IPS-NIHi7 (cell line): ENCODE results near the gene LYSMD3.

ENCODE experiments used
- DNase-seq: peaks from one replicate; pipeline ENCODE4 v3.0.0; 2012; ENCODE audit warnings: mixed read lengths; ENCODE audit errors: extremely low spot score

The LYSMD3 gene

DNA sequence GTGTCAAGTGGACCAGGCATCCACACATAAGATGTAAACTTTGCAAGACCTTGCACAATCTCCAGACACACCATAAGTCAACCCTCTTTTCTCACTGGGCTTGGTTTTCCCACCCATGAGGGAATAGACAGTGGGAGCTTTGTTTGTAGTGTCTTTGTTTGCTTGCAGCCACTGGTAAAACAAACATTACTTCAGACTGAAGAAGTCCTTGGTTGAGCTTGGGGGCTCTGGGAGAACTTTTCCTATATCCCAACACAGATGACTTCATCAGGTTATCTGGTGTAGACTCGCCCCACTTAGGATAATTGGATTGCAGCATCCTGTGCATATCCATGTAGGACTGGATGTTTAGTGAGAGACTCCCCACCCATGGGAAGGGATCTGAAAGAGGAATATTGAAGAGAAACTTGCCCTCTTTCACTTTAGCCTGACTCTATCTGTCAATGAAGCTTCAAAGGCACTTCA, 17.7 kb upstream of the LYSMD3 start:
- DNase-seq = no peak

DNA sequence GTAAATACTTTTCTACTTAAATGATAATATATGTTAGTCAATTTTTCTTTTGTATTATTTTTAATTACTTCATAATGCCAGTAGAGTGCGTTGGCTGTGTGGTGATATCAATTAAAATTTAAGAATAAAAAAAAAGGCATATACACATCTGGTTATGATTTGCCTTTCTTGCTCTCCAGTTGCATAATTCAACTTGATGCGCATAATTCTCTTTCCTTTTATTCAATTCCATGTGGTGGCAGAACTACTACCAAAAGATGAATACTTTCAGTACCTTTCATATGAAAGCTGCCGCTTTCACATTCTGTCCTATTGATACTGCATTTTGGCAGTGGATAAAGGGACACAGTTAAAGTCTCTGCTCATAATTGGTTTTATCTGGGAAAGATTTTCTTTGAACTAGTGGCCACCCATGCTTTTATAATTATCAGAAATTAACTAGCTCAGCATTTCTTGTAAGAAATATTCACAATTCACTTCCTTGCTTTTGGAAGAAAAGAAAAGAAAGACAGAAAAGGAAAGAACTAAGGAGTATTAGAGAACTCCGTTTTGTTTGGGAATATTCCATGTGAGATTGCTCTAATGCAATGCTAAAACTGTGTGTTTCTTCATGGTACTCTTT, 16.9 kb upstream of the LYSMD3 start:
- DNase-seq = no peak

DNA sequence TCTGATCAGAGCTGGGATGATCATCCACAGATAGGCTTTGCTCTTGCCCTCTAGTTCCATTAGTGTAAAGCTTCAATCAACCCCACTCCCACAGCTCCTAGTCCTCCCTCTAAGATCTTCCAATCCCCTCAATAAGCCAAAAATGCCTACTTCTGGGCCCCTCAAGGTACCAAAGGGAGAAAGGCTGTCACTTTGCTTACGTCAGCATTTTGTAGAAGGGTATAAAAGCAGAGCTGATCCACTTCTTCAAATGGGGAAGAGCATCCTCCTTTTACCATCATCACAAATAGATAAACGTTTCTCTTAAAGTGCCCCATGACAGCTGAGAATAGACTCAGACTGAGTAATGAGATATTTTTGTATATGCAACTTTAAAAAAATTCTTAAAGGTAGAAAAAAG, 16.1 kb upstream of the LYSMD3 start:
- DNase-seq = no peak

GRCh38 chr5:90542827-90543519, 13.6 kb upstream of the LYSMD3 start:
- no peak for DNase-seq

DNA sequence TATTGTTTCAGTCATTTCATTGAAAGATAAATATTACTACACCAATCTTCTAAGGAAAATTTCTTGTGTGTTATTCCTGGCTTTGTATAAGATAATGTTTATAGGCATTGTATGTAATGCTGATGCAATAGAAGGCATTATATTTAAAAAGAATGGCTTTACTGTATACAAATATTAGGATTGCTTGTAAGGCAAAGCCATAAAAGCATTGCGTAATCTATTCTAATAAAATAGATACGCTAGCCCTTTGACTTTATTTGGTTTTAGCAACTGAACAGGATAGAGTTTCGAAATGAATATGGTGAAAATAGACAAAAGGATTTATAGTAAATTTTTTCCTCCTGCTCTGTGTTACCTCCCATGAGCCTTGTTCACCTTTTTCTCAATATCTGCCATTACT, 5.5 kb upstream of the LYSMD3 start:
- DNase-seq = no peak

DNA sequence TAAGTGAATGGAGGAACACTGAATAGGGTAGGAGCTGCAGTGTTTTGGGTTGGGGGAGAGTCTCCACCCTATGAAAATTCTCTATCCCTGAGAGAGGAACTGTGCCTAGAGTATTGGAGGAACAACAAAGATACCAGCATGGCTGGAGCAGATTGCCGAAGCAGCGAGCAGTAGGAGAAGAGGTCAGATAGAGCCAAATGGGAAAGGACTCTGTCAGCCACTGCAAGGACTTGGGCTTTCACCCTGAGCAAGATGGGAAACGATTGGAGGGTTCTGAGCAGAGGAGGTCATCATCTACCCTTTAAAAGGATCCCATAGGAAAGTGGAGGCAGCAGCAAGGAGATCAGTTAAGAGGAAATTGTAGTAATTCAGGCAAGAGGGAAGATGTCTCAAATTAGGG, 4.4 kb upstream of the LYSMD3 start:
- DNase-seq = no peak

DNA sequence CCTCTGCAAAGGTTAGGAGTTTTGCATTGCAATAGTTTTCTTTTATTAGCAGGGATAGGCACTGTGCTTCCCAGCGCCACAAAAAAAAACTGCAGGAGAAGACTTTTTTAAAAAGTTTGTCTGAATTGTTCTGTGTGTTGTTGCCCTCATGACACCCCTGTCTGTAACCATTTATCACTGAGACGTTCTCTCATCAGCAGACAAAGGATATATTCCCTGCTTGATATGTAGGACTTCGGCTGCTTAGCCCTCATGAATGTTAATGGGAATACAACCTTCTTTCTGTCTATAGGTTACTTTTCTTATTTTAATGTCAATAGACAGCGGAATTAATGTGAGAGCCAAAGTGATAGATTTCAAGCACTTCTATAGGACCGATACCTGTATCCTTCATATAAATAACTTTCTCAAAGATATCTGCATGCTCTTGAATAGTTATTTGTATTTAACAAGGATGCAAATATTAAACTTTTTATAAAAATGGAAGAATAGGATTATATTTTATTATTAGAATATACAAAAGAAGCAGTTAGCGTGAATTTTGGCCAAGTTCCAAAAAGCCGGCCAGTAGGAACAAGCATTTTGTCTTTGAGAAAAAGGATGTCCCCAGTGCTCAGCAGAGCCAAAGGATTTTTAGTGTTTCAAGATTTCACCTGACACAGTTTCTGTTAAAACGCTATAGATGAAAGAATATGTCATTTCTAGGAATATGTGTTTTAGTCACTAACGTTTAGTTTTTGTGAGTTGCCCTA, 1.5 kb upstream of the LYSMD3 start:
- DNase-seq = no peak

GRCh38 chr5:90529939-90530677, 724 bp upstream of the LYSMD3 start:
- peak; percentile 72 for DNase-seq

- no peak for DNase-seq
Observed at GRCh38 chr5:90528601-90529193, 687 bp downstream of the LYSMD3 start.

DNA sequence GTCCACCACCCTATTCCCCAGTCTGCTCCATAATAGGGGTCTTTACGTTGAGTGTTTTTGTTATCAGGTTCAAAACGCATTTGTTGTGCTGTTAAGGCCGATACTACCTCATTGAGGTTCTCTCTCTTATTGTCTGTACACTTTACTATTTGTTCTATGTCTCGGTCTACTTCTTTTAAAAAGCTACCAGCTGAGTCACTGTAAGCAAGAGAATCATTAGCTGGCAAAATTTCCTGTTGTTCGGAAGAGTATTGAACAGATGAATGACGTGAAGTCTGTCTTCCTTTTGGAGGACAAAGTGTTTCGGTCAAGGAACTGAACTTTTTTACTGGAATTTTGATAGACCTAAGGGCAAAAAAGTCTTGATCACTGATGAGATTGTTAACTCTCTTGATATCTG, 10.3 kb downstream of the LYSMD3 start:
- DNase-seq = no peak

- no peak for DNase-seq
Observed at GRCh38 chr5:90518661-90519060, 10.7 kb downstream of the LYSMD3 start.

DNA sequence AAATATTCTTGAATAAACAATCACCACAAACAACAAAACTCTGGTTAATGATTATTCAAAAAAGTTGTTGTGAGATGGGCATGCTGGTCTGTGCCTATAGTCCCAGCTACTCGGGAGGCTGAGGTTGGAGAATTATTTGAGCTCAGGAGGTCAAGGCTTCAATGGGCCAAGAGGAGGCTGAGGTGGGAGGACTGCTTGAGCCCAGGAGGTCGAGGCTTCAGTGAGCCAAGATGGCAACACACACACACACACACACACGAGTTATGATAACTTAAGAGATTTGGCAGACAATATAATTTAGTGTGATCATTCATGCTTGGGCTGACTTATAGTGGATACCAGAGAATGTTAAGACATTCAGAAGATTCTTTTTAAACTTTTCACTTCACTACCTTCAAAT, 14.9 kb downstream of the LYSMD3 start:
- DNase-seq = no peak

DNA sequence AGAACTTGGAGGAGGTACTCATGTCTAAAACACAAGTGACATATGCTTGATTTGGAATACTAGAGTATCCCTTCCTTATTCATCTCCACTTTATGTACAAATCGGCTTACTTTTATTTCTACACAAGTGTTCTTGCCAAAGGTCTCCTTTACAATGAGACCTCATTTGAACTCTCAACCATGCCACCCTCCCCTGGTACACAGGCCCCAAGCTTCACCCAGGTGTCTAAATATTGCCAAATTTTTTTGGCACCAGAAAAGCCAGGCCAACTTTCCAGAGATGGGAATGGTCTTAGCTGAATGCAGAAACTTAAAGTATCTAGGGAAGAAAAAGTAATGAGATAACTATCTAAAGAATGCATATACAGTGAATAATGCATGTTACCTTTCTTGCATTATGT, 18.9 kb downstream of the LYSMD3 start:
- no peak for DNase-seq

GRCh38 chr5:90506221-90506620, 23.2 kb downstream of the LYSMD3 start:
- DNase-seq = no peak

DNA sequence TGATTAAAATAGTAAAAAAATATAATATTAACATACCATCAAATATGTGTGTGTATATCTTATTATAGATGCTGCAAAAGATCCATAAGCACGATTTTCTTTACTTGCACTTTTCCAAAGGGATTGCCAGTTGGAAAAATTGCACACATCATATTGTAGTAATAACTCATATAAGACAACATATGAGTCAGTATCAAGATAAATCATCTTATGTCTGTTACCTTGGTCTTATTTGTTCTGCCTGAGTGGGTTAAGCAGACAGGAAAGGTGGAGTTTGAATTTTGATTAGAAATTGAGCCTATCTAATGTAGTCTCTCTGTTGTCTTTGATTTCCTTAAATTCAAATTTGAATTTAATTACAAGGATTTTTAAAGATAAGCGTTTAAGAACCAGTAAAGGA, 24.6 kb downstream of the LYSMD3 start:
- no peak for DNase-seq

- no peak for DNase-seq
Observed at GRCh38 chr5:90503596-90503995, 25.8 kb downstream of the LYSMD3 start.

GRCh38 chr5:90495146-90495545, 34.2 kb downstream of the LYSMD3 start:
- DNase-seq = no peak

DNA sequence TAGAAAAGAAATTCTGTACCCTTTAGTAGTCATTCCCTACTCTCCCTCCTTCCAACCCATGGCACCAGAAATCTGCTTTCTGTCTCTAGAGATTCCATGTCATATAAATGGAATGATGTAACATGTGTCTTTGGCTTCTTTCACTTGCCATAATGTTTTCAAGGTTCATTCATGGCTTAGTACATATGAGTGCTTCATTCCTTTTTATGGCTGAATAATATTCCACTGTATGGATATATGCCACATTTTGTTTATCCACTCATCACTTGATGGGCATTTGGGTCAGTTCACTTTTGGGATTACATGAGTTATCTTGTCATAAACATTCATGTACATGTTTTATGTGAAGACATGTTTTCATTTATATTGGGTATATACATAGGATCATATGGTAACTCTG, 35.3 kb downstream of the LYSMD3 start:
- no peak for DNase-seq

DNA sequence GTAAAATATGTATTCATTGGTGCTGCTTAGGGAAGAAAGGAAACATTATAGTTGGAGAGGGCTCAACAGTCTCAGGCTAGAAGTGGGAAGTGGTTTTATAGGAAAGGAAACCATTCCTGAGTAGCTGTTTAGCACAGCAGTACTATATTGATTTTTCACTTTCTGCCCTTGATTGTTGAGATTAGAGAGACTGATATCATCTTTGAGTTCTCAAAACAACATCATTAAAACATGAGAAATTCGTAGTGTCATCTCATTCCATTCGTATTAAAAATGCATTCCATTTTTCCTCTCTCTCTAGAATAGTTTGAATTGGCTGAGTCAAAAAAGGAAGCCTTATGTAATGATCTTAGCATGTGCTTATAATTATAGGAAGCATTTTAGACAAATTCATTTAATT, 40.6 kb downstream of the LYSMD3 start:
- no peak for DNase-seq

DNA sequence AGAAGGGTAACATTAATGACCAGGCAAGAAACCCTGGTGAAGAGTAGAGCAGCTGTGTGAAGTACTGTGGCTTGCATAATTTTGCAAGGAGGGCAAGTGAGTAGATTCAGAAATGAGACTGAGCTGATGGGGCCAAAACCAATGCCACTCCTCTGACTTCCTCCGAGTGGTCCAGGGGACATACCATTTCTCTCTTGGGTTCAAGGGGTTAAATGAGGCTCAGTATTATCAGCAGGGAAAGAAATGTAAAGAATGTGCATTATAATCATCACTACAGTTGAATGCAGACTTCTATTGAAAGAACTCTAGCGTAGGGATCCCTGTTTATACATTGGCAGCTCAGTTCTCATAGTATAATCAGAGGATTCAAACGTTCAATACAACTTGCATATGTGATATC, 44.8 kb downstream of the LYSMD3 start:
- DNase-seq = no peak

- no peak for DNase-seq
Observed at GRCh38 chr5:90483206-90483605, 46.2 kb downstream of the LYSMD3 start.

- no peak for DNase-seq
Observed at GRCh38 chr5:90480699-90481098, 48.7 kb downstream of the LYSMD3 start.
